Smooth muscle cell (in vitro differentiated cells): ENCODE measurements around the gene DMAP1. TPM values are rescaled to one million over a fixed set of nuclear protein-coding genes. Genes with fewer than 3 reads are reported as not detected.

Experiments used
- DNase-seq: peaks from one replicate; lab custom pipeline; 2025; ENCODE audit not compliant: unreplicated experiment; lab: John Stamatoyannopoulos, UW
- H2AFZ ChIP-seq: fragments of 200-600 bp; sonication (generic); 2 replicates; pipeline ENCODE4 v1.6.0; 2016; ENCODE audit warnings: antibody characterized with exemption, low read depth, mild to moderate bottlenecking
- H3F3A ChIP-seq: fragments of 200-600 bp; sonication (generic); 2 replicates; pipeline ENCODE4 v1.6.0; 2017; ENCODE audit warnings: antibody characterized with exemption, low read depth
- H3K27ac ChIP-seq: fragments of 200-600 bp; sonication (generic); 2 replicates; pipeline ENCODE4 v1.5.1; 2016; ENCODE audit warnings: low read depth, mild to moderate bottlenecking
- H3K27me3 ChIP-seq: fragments of 200-600 bp; sonication (generic); 2 replicates; pipeline ENCODE4 v1.6.1; 2016; ENCODE audit warnings: low read depth, mild to moderate bottlenecking
- H3K36me3 ChIP-seq: fragments of 200-600 bp; sonication (generic); 2 replicates; pipeline ENCODE4 v1.5.1; 2016; ENCODE audit warnings: low read depth
- H3K4me1 ChIP-seq: fragments of 200-600 bp; sonication (generic); 2 replicates; pipeline ENCODE4 v1.5.1; 2016; ENCODE audit warnings: low read depth
- H3K4me2 ChIP-seq: fragments of 200-600 bp; sonication (generic); 2 replicates; pipeline ENCODE4 v1.6.0; 2016; ENCODE audit warnings: mild to moderate bottlenecking
- H3K4me3 ChIP-seq: fragments of 200-600 bp; sonication (generic); 2 replicates; pipeline ENCODE4 v1.5.1; 2016; ENCODE audit warnings: mild to moderate bottlenecking
- H3K79me2 ChIP-seq: fragments of 200-600 bp; sonication (generic); 2 replicates; pipeline ENCODE4 v1.6.0; 2016; ENCODE audit warnings: low read depth, mild to moderate bottlenecking
- H3K9ac ChIP-seq: fragments of 200-600 bp; sonication (generic); 2 replicates; pipeline ENCODE4 v1.6.0; 2016; ENCODE audit warnings: low read depth
- H3K9me3 ChIP-seq: fragments of 200-600 bp; sonication (generic); replicated peaks from 2 replicates; pipeline ENCODE4 v1.5.1; 2016; ENCODE audit warnings: low read depth
- H4K20me1 ChIP-seq: fragments of 200-600 bp; sonication (generic); 2 replicates; pipeline ENCODE4 v1.6.0; 2016; ENCODE audit warnings: low read depth
- CTCF ChIP-seq: fragments of 200-600 bp; sonication (generic); IDR thresholded peaks from 2 replicates; pipeline ENCODE4 v1.5.1; 2017; ENCODE audit warnings: borderline replicate concordance, mild to moderate bottlenecking, antibody characterized with exemption; ENCODE audit not compliant: insufficient read depth, poor library complexity, severe bottlenecking
- WGBS: methylation state at CpG from one replicate; pipeline ENCODE4 v1.1.7; 2016; ENCODE audit warnings: low lambda C conversion rate; 5-methylcytosine and 5-hydroxymethylcytosine counted together
- polyA plus RNA-seq: library from polyadenylated mRNA; unstranded; fragments of >200 nt; fragmentation: Nextera tagmentation; extraction: Ambion mirVana; gene quantifications from 2 replicates; pipeline ENCODE4 v1.2.1, GENCODE V29; 2016
- small RNA-seq: library from RNA; depleted of rRNA; stranded (forward); fragments of <200 nt; gene quantifications from one replicate; pipeline ENCODE3, GENCODE V24; 2014
- total RNA-seq: library from RNA; depleted of rRNA; stranded (reverse); fragments of >200 nt; gene quantifications from 2 replicates; pipeline ENCODE4 v1.2.3, GENCODE V29; 2014

DMAP1 gene
- total and polyA plus RNA-seq, 2 experiments from 2014 or later = 17.9 to 34.8 TPM

GRCh38 chr1:44266400-44267344 lies 53.4 kb downstream of the DMAP1 start:
- H4K20me1 ChIP-seq = peaks cover 78% of the 10 kb centered on the region
- H3K36me3 ChIP-seq = no peaks in the 10 kb centered on the region
- H3K27ac ChIP-seq = no peak overlapping the region
- H3K9me3 ChIP-seq = no peaks in the 10 kb centered on the region
- no peak for DNase-seq
- no peak overlapping the region for H3K4me2 ChIP-seq
- no peaks in the 10 kb centered on the region for H3K79me2 ChIP-seq
- 72% methylated on average over 6 of the region's 6 CpGs for WGBS
- H3K27me3 ChIP-seq = no peaks in the 10 kb centered on the region
- peaks cover 7% of the 10 kb centered on the region for H3K4me1 ChIP-seq
- no peak for TF ChIP-seq CTCF
- no peak overlapping the region for H2AFZ ChIP-seq
- H3F3A ChIP-seq = no peaks in the 10 kb centered on the region
- H3K9ac ChIP-seq = no peak overlapping the region
- no peak overlapping the region for H3K4me3 ChIP-seq

GRCh38 chr1:44267438-44267837 lies 54.2 kb downstream of the DMAP1 start:
- H3K9me3 ChIP-seq = no peaks in the 10 kb centered on the region
- no peak for DNase-seq
- no peak overlapping the region for H2AFZ ChIP-seq
- H4K20me1 ChIP-seq = peaks cover 78% of the 10 kb centered on the region
- no peaks in the 10 kb centered on the region for H3K36me3 ChIP-seq
- H3K4me2 ChIP-seq = no peak overlapping the region
- H3K79me2 ChIP-seq = no peaks in the 10 kb centered on the region
- no peak overlapping the region for H3K4me3 ChIP-seq
- H3K27me3 ChIP-seq = no peaks in the 10 kb centered on the region
- no peaks in the 10 kb centered on the region for H3F3A ChIP-seq
- 58% methylated on average over 5 of the region's 5 CpGs for WGBS
- H3K27ac ChIP-seq = no peak overlapping the region
- no peaks in the 10 kb centered on the region for H3K4me1 ChIP-seq
- no peak overlapping the region for H3K9ac ChIP-seq
- no peak for TF ChIP-seq CTCF

DNA sequence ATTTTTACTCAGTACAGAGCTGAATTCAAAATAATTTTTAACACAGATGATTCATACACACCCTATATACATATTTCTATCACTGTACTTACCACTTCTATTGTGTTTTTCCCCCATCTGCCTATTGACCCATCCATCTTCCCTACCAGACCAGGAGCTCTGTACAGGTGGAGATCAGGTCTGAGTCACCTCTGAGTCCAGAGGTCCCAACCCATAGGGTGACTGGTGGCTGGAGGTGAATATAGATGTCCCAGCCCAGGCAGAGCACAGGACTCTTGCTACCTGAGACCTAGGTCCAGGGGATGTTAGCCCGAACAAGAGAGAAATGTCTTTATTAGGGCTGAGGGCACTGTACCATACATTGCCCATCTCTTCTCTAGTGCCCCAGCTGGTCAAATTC lies 54.8 kb downstream of the DMAP1 start:
- no peak for TF ChIP-seq CTCF
- 94% methylated on average over 1 of the region's 1 CpG for WGBS

More for the DNA sequence above, 54.8 kb downstream of the DMAP1 start:
- no peak overlapping the region for H3K4me3 ChIP-seq
- H3K4me1 ChIP-seq = no peaks in the 10 kb centered on the region
- H3K9me3 ChIP-seq = no peaks in the 10 kb centered on the region
- H3K9ac ChIP-seq = no peak overlapping the region
- no peak overlapping the region for H3K4me2 ChIP-seq
- peaks cover 78% of the 10 kb centered on the region for H4K20me1 ChIP-seq
- H3K27ac ChIP-seq = no peak overlapping the region
- no peak for DNase-seq
- no peaks in the 10 kb centered on the region for H3K27me3 ChIP-seq
- H2AFZ ChIP-seq = no peak overlapping the region
- no peaks in the 10 kb centered on the region for H3K79me2 ChIP-seq
- H3K36me3 ChIP-seq = no peaks in the 10 kb centered on the region
- no peaks in the 10 kb centered on the region for H3F3A ChIP-seq

Small RNAs within 50 kb of the gene (small RNA-seq; reads per million reads assigned to genes)
- not detected for gene AL035417.1

Other genes with a start within 250 kb of the DMAP1 start
- gene DPH2, start 243.5 kb upstream of the DMAP1 start, total RNA-seq = 9.8 and 23.5 TPM in 2 replicates
- gene DPH2, start 243.5 kb upstream of the DMAP1 start, polyA plus RNA-seq = 20.3 and 26.5 TPM in 2 replicates
- gene ATP6V0B, start 238.5 kb upstream of the DMAP1 start, total RNA-seq = 95.3 and 106 TPM in 2 replicates
- gene ATP6V0B, start 238.5 kb upstream of the DMAP1 start, polyA plus RNA-seq = 203 and 222 TPM in 2 replicates
- 52.4 and 67.0 TPM in 2 replicates for gene B4GALT2, start 234.3 kb upstream of the DMAP1 start, total RNA-seq
- 113 and 135 TPM in 2 replicates for gene B4GALT2, start 234.3 kb upstream of the DMAP1 start, polyA plus RNA-seq
- gene CCDC24, start 221.9 kb upstream of the DMAP1 start, total RNA-seq = 6.5 and 7.3 TPM in 2 replicates
- 11.4 and 16.6 TPM in 2 replicates for gene CCDC24, start 221.9 kb upstream of the DMAP1 start, polyA plus RNA-seq
- gene SLC6A9, start 182.0 kb upstream of the DMAP1 start, total RNA-seq = 10.2 and 13.7 TPM in 2 replicates
- gene SLC6A9, start 182.0 kb upstream of the DMAP1 start, polyA plus RNA-seq = 14.9 and 25.8 TPM in 2 replicates
- gene KLF17, start 94.7 kb upstream of the DMAP1 start, total RNA-seq = 0.04 TPM in 1 of 2 replicates, not detected in the other
- not detected in 2 replicates for gene KLF17, start 94.7 kb upstream of the DMAP1 start, polyA plus RNA-seq
- 0.67 TPM in 1 of 2 replicates, not detected in the other for gene KLF18, start 71.8 kb upstream of the DMAP1 start, total RNA-seq
- not detected in 2 replicates for gene KLF18, start 71.8 kb upstream of the DMAP1 start, polyA plus RNA-seq
- gene ERI3, start 141.8 kb downstream of the DMAP1 start, total RNA-seq = 55.4 and 91.2 TPM in 2 replicates
- gene ERI3, start 141.8 kb downstream of the DMAP1 start, polyA plus RNA-seq = 98.2 and 112 TPM in 2 replicates
- gene RNF220, start 191.8 kb downstream of the DMAP1 start, total RNA-seq = 37.8 and 65.8 TPM in 2 replicates
- 71.1 and 82.4 TPM in 2 replicates for gene RNF220, start 191.8 kb downstream of the DMAP1 start, polyA plus RNA-seq